CD4-positive, alpha-beta memory T cell (primary cell): Measurements from ENCODE around the gene MUC2. TPM values are rescaled to one million over a fixed set of nuclear protein-coding genes. Genes with fewer than 3 reads are reported as not detected.

ENCODE experiments used
- CTCF ChIA-PET: fragments of 350-600 bp; sonication (Branson Sonifier 250); formaldehyde crosslinking; loops from one replicate; lab custom pipeline; 2021; ENCODE audit warnings: inconsistent platforms; ENCODE audit not compliant: partially characterized antibody; lab: Charles Lee
- POLR2A ChIA-PET: fragments of 350-600 bp; sonication (Branson Sonifier 250); formaldehyde crosslinking; loops from one replicate; lab custom pipeline; 2021; ENCODE audit not compliant: partially characterized antibody; lab: Charles Lee
- DNase-seq, 5 donors: peaks; one replicate each; pipeline versions ENCODE4 v3.0.0 to v3.0.0-alpha.2; 2020 to 2022; ENCODE audit warnings: mixed read lengths in 1 of 5
- H3K27ac ChIP-seq: one replicate; pipeline ENCODE4 v1.7.0; 2013; ENCODE audit warnings: low read depth, low read length
- H3K27me3 ChIP-seq: 2 replicates; pipeline ENCODE4 v1.7.0; 2013; ENCODE audit warnings: mild to moderate bottlenecking, low read length, moderate library complexity; ENCODE audit not compliant: insufficient read depth
- H3K36me3 ChIP-seq: 2 replicates; pipeline ENCODE4 v1.7.0; 2013; ENCODE audit warnings: mild to moderate bottlenecking, low read length, moderate library complexity; ENCODE audit not compliant: insufficient read depth
- H3K4me1 ChIP-seq: 2 replicates; pipeline ENCODE4 v1.7.0; 2013; ENCODE audit warnings: mild to moderate bottlenecking, low read length, moderate library complexity; ENCODE audit not compliant: insufficient read depth
- H3K4me3 ChIP-seq, 2 donors: one replicate each; pipeline ENCODE4 v1.7.0; 2013; ENCODE audit warnings: low read length in 2 of 2, mild to moderate bottlenecking in 1 of 2
- H3K9me3 ChIP-seq, 2 donors: one replicate each; pipeline ENCODE4 v1.7.0; 2013; ENCODE audit warnings: low read length in 2 of 2, control low read depth in 1 of 2; ENCODE audit not compliant: control insufficient read depth in 1 of 2
- H3K27ac Mint-ChIP-seq, 7 donors: one replicate each; pipeline ENCODE4 v1.8.0; 2020 to 2021; ENCODE audit warnings: mixed read lengths in 7 of 7, mild to moderate bottlenecking in 6 of 7, inconsistent platforms in 3 of 7, moderate library complexity in 3 of 7
- H3K27me3 Mint-ChIP-seq, 2 donors: one replicate each; pipeline ENCODE4 v1.8.0; 2020 to 2021; ENCODE audit warnings: mixed read lengths in 2 of 2
- H3K36me3 Mint-ChIP-seq, 2 donors: one replicate each; pipeline ENCODE4 v1.8.0; 2020 to 2021; ENCODE audit warnings: mixed read lengths in 2 of 2, inconsistent platforms in 1 of 2, mild to moderate bottlenecking in 1 of 2
- H3K4me1 Mint-ChIP-seq, 4 donors: one replicate each; pipeline ENCODE4 v1.8.0; 2020 to 2021; ENCODE audit warnings: mixed read lengths in 4 of 4, mild to moderate bottlenecking in 1 of 4
- H3K4me3 Mint-ChIP-seq, 8 donors: one replicate each; pipeline ENCODE4 v1.8.0; 2020 to 2021; ENCODE audit warnings: mixed read lengths in 8 of 8, mild to moderate bottlenecking in 7 of 8, moderate library complexity in 6 of 8, inconsistent platforms in 3 of 8
- H3K9me3 Mint-ChIP-seq, 8 donors: one replicate each; pipeline ENCODE4 v1.8.0; 2020 to 2021; ENCODE audit warnings: mixed read lengths in 8 of 8, mild to moderate bottlenecking in 5 of 8, inconsistent platforms in 3 of 8, moderate library complexity in 1 of 8
- intact Hi-C: fragments of 100-400 bp; cut with micrococcal nuclease; formaldehyde crosslinking; loops from one replicate; pipeline ENCODE4 v1.15.1; 2023
- polyA plus RNA-seq, 2 donors: library from polyadenylated mRNA; unstranded; fragments of 300-500 nt; fragmentation: Illumina TruSeq; gene quantifications; one replicate each; pipeline ENCODE4 v1.2.3, GENCODE V29; 2021
- total RNA-seq, 2 experiments: library from RNA; stranded (reverse); gene quantifications; one replicate each; pipeline ENCODE4 v1.2.3, GENCODE V29; 2021

MUC2 gene
- total and polyA plus RNA-seq, 4 experiments from 2014 or later = not detected

- H3K4me3 ChIP-seq = no peak overlapping the region
- no peak overlapping the region for H3K27ac ChIP-seq
- no peak for DNase-seq
- peaks cover 3% of the 10 kb centered on the region for H3K27me3 ChIP-seq
- ChIA-PET CTCF (no interaction called here), POLR2A (no interaction called here)
- H3K4me1 Mint-ChIP-seq = peaks cover 0 to 11% (median 6%) of the 10 kb centered on the region in 4 donors
- intact Hi-C loops = no loop called here
- H3K27me3 Mint-ChIP-seq = peaks cover 4 to 13% of the 10 kb centered on the region in 2 donors
- H3K36me3 ChIP-seq = no peaks in the 10 kb centered on the region
- H3K36me3 Mint-ChIP-seq = no peaks in the 10 kb centered on the region
- H3K9me3 Mint-ChIP-seq = peaks cover 0 to 7% (median 0%) of the 10 kb centered on the region in 8 donors
- no peak overlapping the region for H3K4me3 Mint-ChIP-seq
- H3K9me3 ChIP-seq = no peaks in the 10 kb centered on the region
- H3K27ac Mint-ChIP-seq = no peak overlapping the region
- no peaks in the 10 kb centered on the region for H3K4me1 ChIP-seq
Measured at GRCh38 chr11:1060410-1060809, 14.3 kb upstream of the MUC2 start.

- Histone ChIP-seq H3K4me1 (no peaks in the 10 kb centered on the region), H3K27me3 (peaks cover 3% of the 10 kb centered on the region), H3K4me3 (no peak overlapping the region), H3K27ac (no peak overlapping the region), H3K36me3 (no peaks in the 10 kb centered on the region), H3K9me3 (no peaks in the 10 kb centered on the region)
- no peaks in the 10 kb centered on the region for H3K36me3 Mint-ChIP-seq
- ChIA-PET POLR2A (no interaction called here), CTCF (no interaction called here)
- peaks cover 4 to 16% of the 10 kb centered on the region in 2 donors for H3K27me3 Mint-ChIP-seq
- H3K9me3 Mint-ChIP-seq = peaks cover 0 to 7% (median 0%) of the 10 kb centered on the region in 8 donors
- no peak overlapping the region for H3K27ac Mint-ChIP-seq
- peaks cover 0 to 11% (median 6%) of the 10 kb centered on the region in 4 donors for H3K4me1 Mint-ChIP-seq
- intact Hi-C loops = no loop called here
- no peak for DNase-seq
- no peak overlapping the region for H3K4me3 Mint-ChIP-seq
Measured at GRCh38 chr11:1060852-1061616, 13.6 kb upstream of the MUC2 start.

- DNase-seq = no peak
- Histone ChIP-seq H3K27me3 (peaks cover 3% of the 10 kb centered on the region), H3K9me3 (no peaks in the 10 kb centered on the region), H3K4me3 (no peak overlapping the region), H3K27ac (no peak overlapping the region), H3K4me1 (no peaks in the 10 kb centered on the region), H3K36me3 (no peaks in the 10 kb centered on the region)
- H3K27ac Mint-ChIP-seq = no peak overlapping the region
- intact Hi-C loops = no loop called here
- ChIA-PET POLR2A (no interaction called here), CTCF (no interaction called here)
- H3K4me3 Mint-ChIP-seq = peak overlapping the region in 1 of 8 donors; percentile 15
- H3K4me1 Mint-ChIP-seq = peaks cover 0 to 11% (median 6%) of the 10 kb centered on the region in 4 donors
- no peaks in the 10 kb centered on the region for H3K36me3 Mint-ChIP-seq
- H3K9me3 Mint-ChIP-seq = peaks cover 0 to 7% (median 0%) of the 10 kb centered on the region in 8 donors
- H3K27me3 Mint-ChIP-seq = peaks cover 4 to 17% of the 10 kb centered on the region in 2 donors
Measured at GRCh38 chr11:1062075-1062820, 12.4 kb upstream of the MUC2 start.

- ChIA-PET POLR2A (no interaction called here), CTCF (no interaction called here)
- DNase-seq = no peak
Measured at GRCh38 chr11:1064167-1064566, 10.5 kb upstream of the MUC2 start.

GRCh38 chr11:1067812-1068496 is 6.7 kb upstream of the MUC2 start:
- Histone ChIP-seq H3K4me1 (no peaks in the 10 kb centered on the region), H3K27me3 (no peaks in the 10 kb centered on the region), H3K9me3 (no peaks in the 10 kb centered on the region), H3K36me3 (no peaks in the 10 kb centered on the region), H3K4me3 (no peak overlapping the region), H3K27ac (no peak overlapping the region)
- H3K36me3 Mint-ChIP-seq = no peaks in the 10 kb centered on the region
- DNase-seq = no peak
- no peak overlapping the region for H3K27ac Mint-ChIP-seq
- ChIA-PET CTCF (no interaction called here), POLR2A (no interaction called here)
- no peak overlapping the region for H3K4me3 Mint-ChIP-seq
- intact Hi-C loops = no loop called here
- H3K4me1 Mint-ChIP-seq = peaks cover 0 to 6% (median 4%) of the 10 kb centered on the region in 4 donors
- peaks cover 0 to 3% (median 0%) of the 10 kb centered on the region in 8 donors for H3K9me3 Mint-ChIP-seq
- peaks cover 7 to 8% of the 10 kb centered on the region in 2 donors for H3K27me3 Mint-ChIP-seq

More at GRCh38 chr11:1064167-1064566, 10.5 kb upstream of the MUC2 start:
- intact Hi-C loops = no loop called here
- Histone ChIP-seq H3K27ac (no peak overlapping the region), H3K9me3 (no peaks in the 10 kb centered on the region), H3K4me1 (no peaks in the 10 kb centered on the region), H3K27me3 (peaks cover 3% of the 10 kb centered on the region), H3K4me3 (no peak overlapping the region), H3K36me3 (no peaks in the 10 kb centered on the region)
- no peak overlapping the region for H3K4me3 Mint-ChIP-seq
- H3K9me3 Mint-ChIP-seq = peaks cover 0 to 7% (median 0%) of the 10 kb centered on the region in 8 donors
- H3K27me3 Mint-ChIP-seq = peaks cover 6 to 10% of the 10 kb centered on the region in 2 donors
- H3K36me3 Mint-ChIP-seq = no peaks in the 10 kb centered on the region
- peaks cover 0 to 11% (median 6%) of the 10 kb centered on the region in 4 donors for H3K4me1 Mint-ChIP-seq
- H3K27ac Mint-ChIP-seq = no peak overlapping the region

- no peaks in the 10 kb centered on the region for H3K4me1 ChIP-seq
- no peaks in the 10 kb centered on the region for H3K36me3 Mint-ChIP-seq
- H3K27ac Mint-ChIP-seq = no peak overlapping the region
- ChIA-PET CTCF (no interaction called here), POLR2A (no interaction called here)
- H3K27ac ChIP-seq = no peak overlapping the region
- no peaks in the 10 kb centered on the region for H3K4me1 Mint-ChIP-seq
- H3K27me3 ChIP-seq = no peaks in the 10 kb centered on the region
- DNase-seq = no peak
- H3K36me3 ChIP-seq = no peaks in the 10 kb centered on the region
- H3K27me3 Mint-ChIP-seq = peaks cover 3 to 8% of the 10 kb centered on the region in 2 donors
- peaks cover 0 to 3% (median 0%) of the 10 kb centered on the region in 8 donors for H3K9me3 Mint-ChIP-seq
- intact Hi-C loops = no loop called here
- H3K4me3 ChIP-seq = no peak overlapping the region
- H3K9me3 ChIP-seq = no peaks in the 10 kb centered on the region
- H3K4me3 Mint-ChIP-seq = no peak overlapping the region
Measured at GRCh38 chr11:1069740-1070139, 4.9 kb upstream of the MUC2 start.
